ENCODE data around the gene ARSA.
"Not testable (repeated sequence)": the region's sequence is repeated elsewhere in the genome, so short reads cannot be mapped to it uniquely, and the experiment has no call there.

The ARSA gene

GRCh38 chr22:50627642-50628542 is at the start of gene ARSA:
Gene ARSA, minus strand, starts transcription at chr22:50628152. Its CDS starts 373 bp downstream, at chr22:50627779.
- DNase-seq (ENCODE audit: low read depth in 3 of 3) = peak in 2 of 3 donors; percentile 59 to 66

- DNase-seq (ENCODE audit: low read depth in 3 of 3) = no peak
Measured at GRCh38 chr22:50676661-50677492, 48.9 kb upstream of the ARSA start.

GRCh38 chr22:50676180-50676636 is 48.3 kb upstream of the ARSA start:
- DNase-seq (ENCODE audit: low read depth in 3 of 3) = no peak

- no peak for DNase-seq (ENCODE audit: low read depth in 3 of 3)
Measured at GRCh38 chr22:50675553-50676179, 47.7 kb upstream of the ARSA start.

GRCh38 chr22:50674606-50675552 is 46.9 kb upstream of the ARSA start:
- no peak for DNase-seq (ENCODE audit: low read depth in 3 of 3)

GRCh38 chr22:50674130-50674500 is 46.2 kb upstream of the ARSA start:
- no peak for DNase-seq (ENCODE audit: low read depth in 3 of 3)

GRCh38 chr22:50673231-50674129 is 45.5 kb upstream of the ARSA start:
- DNase-seq (ENCODE audit: low read depth in 3 of 3) = no peak

- DNase-seq (ENCODE audit: low read depth in 3 of 3) = no peak
Measured at GRCh38 chr22:50672471-50673230, 44.7 kb upstream of the ARSA start, which contains the start of gene SHANK3. Gene SHANK3, plus strand, starts transcription at chr22:50672823.

- no peak for DNase-seq (ENCODE audit: low read depth in 3 of 3)
Measured at GRCh38 chr22:50672041-50672440, 44.1 kb upstream of the ARSA start.

GRCh38 chr22:50671641-50672040 is 43.7 kb upstream of the ARSA start:
- no peak for DNase-seq (ENCODE audit: low read depth in 3 of 3)

- no peak for DNase-seq (ENCODE audit: low read depth in 3 of 3)
Measured at GRCh38 chr22:50670914-50671538, 43.1 kb upstream of the ARSA start.

GRCh38 chr22:50670513-50670912 is 42.6 kb upstream of the ARSA start:
- no peak for DNase-seq (ENCODE audit: low read depth in 3 of 3)

GRCh38 chr22:50665738-50666137 is 37.8 kb upstream of the ARSA start:
- no peak for DNase-seq (ENCODE audit: low read depth in 3 of 3)

- DNase-seq (ENCODE audit: low read depth in 3 of 3) = no peak
Measured at GRCh38 chr22:50665212-50665611, 37.3 kb upstream of the ARSA start.

GRCh38 chr22:50660306-50660705 is 32.4 kb upstream of the ARSA start:
- no peak for DNase-seq (ENCODE audit: low read depth in 3 of 3)

GRCh38 chr22:50659711-50660110 is 31.8 kb upstream of the ARSA start:
- DNase-seq (ENCODE audit: low read depth in 3 of 3) = not testable (repeated sequence)

GRCh38 chr22:50657925-50658324 is 30.0 kb upstream of the ARSA start:
- DNase-seq (ENCODE audit: low read depth in 3 of 3) = no peak

Measured in stimulated activated CD4-positive, alpha-beta T cell treated with anti-CD3 and anti-CD28 coated beads, TNF-alpha, amount 100 ng/mL, for 48 hours (primary cell).